Mucosa of descending colon (tissue), 3 donors: ENCODE results near the gene OLFM1. TPM values are rescaled to one million over a fixed set of nuclear protein-coding genes. Genes with fewer than 3 reads are reported as not detected.

Experiments
- ATAC-seq: fragments of 200-7000 bp; cut with Tn5 transposase; one replicate; pipeline ENCODE4 v1.9.1; 2020; ENCODE audit warnings: mild to moderate bottlenecking, moderate library complexity
- DNase-seq, 3 donors: peaks; one replicate each; pipeline ENCODE4 v3.0.0-alpha.2; 2020
- H3K36me3 ChIP-seq: fragments of 200-600 bp; one replicate; pipeline ENCODE4 v1.8.0; 2021; ENCODE audit warnings: low read depth, mild to moderate bottlenecking
- H3K4me1 ChIP-seq: fragments of 200-600 bp; one replicate; pipeline ENCODE4 v1.8.0; 2021; ENCODE audit warnings: low read depth, mild to moderate bottlenecking
- H3K4me3 ChIP-seq: fragments of 200-600 bp; one replicate; pipeline ENCODE4 v1.8.0; 2021; ENCODE audit warnings: mild to moderate bottlenecking
- H3K9me3 ChIP-seq: fragments of 200-600 bp; one replicate; pipeline ENCODE4 v1.8.0; 2021; ENCODE audit warnings: mild to moderate bottlenecking
- CTCF ChIP-seq: fragments of 200-600 bp; IDR thresholded peaks from one replicate; pipeline ENCODE4 v1.8.0; 2022; ENCODE audit warnings: antibody characterized with exemption, mild to moderate bottlenecking
- intact Hi-C, 2 donors: fragments of 100-400 bp; cut with DNase I in 1 of 2; cut with micrococcal nuclease in 1 of 2; formaldehyde crosslinking; loops; one replicate each; pipeline versions ENCODE4 v1.11.0 to v1.11.1; 2022; cut with DNase I, micrococcal nuclease
- total RNA-seq, 3 donors: library from RNA; stranded (reverse); fragmentation: NEBNext Ultra II Directional in 2 of 3; extraction: Animal tissue kit (Norgen Biotek cat#: 25700) in 2 of 3; gene quantifications; one replicate each; pipeline versions ENCODE4 v1.2.1 to v1.2.4, GENCODE V29; 2021 to 2023
- donor health status: DM: no; HTN: no; CAD: no; lungs with moderate emphysema.
- donor health status: DM: no; HTN: no; CAD: no.
- donor health status: DM: no; HTN: yes; CAD: no.

OLFM1 gene
- total RNA-seq, 3 donors from 2014 or later = 4.6 to 17.7 (median 13.9) TPM

GRCh38 chr9:135136481-135136880 lies 49.0 kb downstream of the OLFM1 start:
- intact Hi-C loops = no loop called here

GRCh38 chr9:135136991-135137832 lies 49.7 kb downstream of the OLFM1 start:
- intact Hi-C loops = no loop called here
- DNase-seq (no peak), ATAC-seq (peak; percentile 19)
- Histone ChIP-seq H3K4me1 (no peaks in the 10 kb centered on the region), H3K9me3 (no peaks in the 10 kb centered on the region), H3K36me3 (no peaks in the 10 kb centered on the region), H3K4me3 (no peak overlapping the region)
- TF ChIP-seq CTCF = no peak

More at GRCh38 chr9:135136481-135136880, 49.0 kb downstream of the OLFM1 start:
- Histone ChIP-seq H3K9me3 (no peaks in the 10 kb centered on the region), H3K4me3 (no peak overlapping the region), H3K4me1 (no peaks in the 10 kb centered on the region), H3K36me3 (no peaks in the 10 kb centered on the region)
- ATAC-seq (no peak), DNase-seq (no peak)
- TF ChIP-seq CTCF = no peak

- Histone ChIP-seq H3K4me3 (no peak overlapping the region), H3K36me3 (no peaks in the 10 kb centered on the region), H3K4me1 (no peaks in the 10 kb centered on the region), H3K9me3 (no peaks in the 10 kb centered on the region)
- intact Hi-C loops = no loop called here
- TF ChIP-seq CTCF = no peak
- DNase-seq (no peak), ATAC-seq (no peak)
These were observed 50.8 kb downstream of the OLFM1 start for GRCh38 chr9:135138078-135138855.

GRCh38 chr9:135139366-135139959 lies 52.0 kb downstream of the OLFM1 start:
- Histone ChIP-seq H3K4me1 (no peaks in the 10 kb centered on the region), H3K36me3 (no peaks in the 10 kb centered on the region), H3K4me3 (no peak overlapping the region), H3K9me3 (no peaks in the 10 kb centered on the region)
- DNase-seq = no peak
- intact Hi-C loops = no loop called here
- no peak for ATAC-seq
- no peak for TF ChIP-seq CTCF

- no peak for TF ChIP-seq CTCF
- intact Hi-C loops = no loop called here
These were observed 53.8 kb downstream of the OLFM1 start for GRCh38 chr9:135141183-135141774.

More at GRCh38 chr9:135141183-135141774, 53.8 kb downstream of the OLFM1 start:
- H3K4me3 ChIP-seq = no peak overlapping the region
- no peaks in the 10 kb centered on the region for H3K36me3 ChIP-seq
- H3K4me1 ChIP-seq = no peaks in the 10 kb centered on the region
- DNase-seq = no peak
- no peaks in the 10 kb centered on the region for H3K9me3 ChIP-seq
- no peak for ATAC-seq
